Gastrocnemius medialis (tissue), 4 donors: ENCODE results near the gene TGFB1I1. TPM values are rescaled to one million over a fixed set of nuclear protein-coding genes. Genes with fewer than 3 reads are reported as not detected.
"Not testable (repeated sequence)": the region's sequence is repeated elsewhere in the genome, so short reads cannot be mapped to it uniquely, and the experiment has no call there.

ENCODE experiments used
- ATAC-seq, 2 donors: fragments of 150-250 bp; one replicate each; pipeline ENCODE4 v1.9.1; 2016
- DNase-seq, 2 donors: peaks; one replicate each; pipeline ENCODE4 v3.0.0-alpha.2; 2019
- H3K27ac ChIP-seq, 4 donors: fragments of 200-600 bp; sonication (generic); 1 replicate in 1 of 4; 2 replicates in 3 of 4; pipeline ENCODE4 v1.5.1; 2016 to 2018; ENCODE audit warnings: mild to moderate bottlenecking in 2 of 4, moderate library complexity in 1 of 4
- H3K27me3 ChIP-seq, 3 donors: fragments of 200-600 bp; sonication (generic) in 2 of 3; 1 replicate in 1 of 3; 2 replicates in 2 of 3; pipeline versions ENCODE4 v1.5.1 to v1.6.0; 2016 to 2019; ENCODE audit warnings: mild to moderate bottlenecking in 1 of 3, moderate library complexity in 1 of 3
- H3K36me3 ChIP-seq, 2 donors: fragments of 200-600 bp; sonication (generic) in 1 of 2; one replicate each; pipeline ENCODE4 v1.5.1; 2017 to 2018
- H3K4me1 ChIP-seq, 2 donors: fragments of 200-600 bp; sonication (generic) in 1 of 2; one replicate each; pipeline ENCODE4 v1.5.1; 2016 to 2017; ENCODE audit warnings: mild to moderate bottlenecking in 2 of 2
- H3K4me3 ChIP-seq, 4 donors: fragments of 200-600 bp; sonication (generic) in 3 of 4; 1 replicate in 1 of 4; 2 replicates in 3 of 4; pipeline ENCODE4 v1.5.1; 2016 to 2019; ENCODE audit warnings: mild to moderate bottlenecking in 2 of 4
- H3K9me3 ChIP-seq, 3 donors: fragments of 200-600 bp; sonication (generic) in 2 of 3; 1 replicate in 1 of 3; 2 replicates in 2 of 3; pipeline ENCODE4 v1.5.1; 2016 to 2019
- CTCF ChIP-seq, 5 experiments: fragments of 450-650 bp in 3 of 5; fragments of 200-600 bp in 2 of 5; sonication (generic) in 2 of 5; IDR thresholded peaks in 4 of 5; conservative IDR thresholded peaks in 1 of 5; 1 replicate in 4 of 5; 2 replicates in 1 of 5; pipeline ENCODE4 v1.5.1; 2016 to 2019; ENCODE audit warnings: antibody characterized with exemption in 5 of 5, mild to moderate bottlenecking in 3 of 5, moderate library complexity in 3 of 5
- POLR2A ChIP-seq, 2 donors: fragments of 450-650 bp; IDR thresholded peaks; one replicate each; pipeline ENCODE4 v1.6.1; 2017; ENCODE audit warnings: antibody characterized with exemption in 2 of 2, mild to moderate bottlenecking in 2 of 2, moderate library complexity in 2 of 2
- in situ Hi-C, 4 donors: fragments of 200-750 bp; cut with MboI; loops; one replicate each; pipeline versions ENCODE4 v1.15.0 to v1.8.0; 2017; ENCODE audit warnings: low sequenced_read_pairs in 4 of 4
- intact Hi-C: fragments of 100-400 bp; cut with DNase I; formaldehyde crosslinking; loops from one replicate; pipeline ENCODE4 v1.15.1; 2023; ENCODE audit warnings: low total_unique reads
- total RNA-seq, 4 donors: library from RNA; depleted of rRNA; stranded (reverse); fragments of >200 nt; gene quantifications; one replicate each; pipeline versions ENCODE4 v1.1.0 to v1.2.3, GENCODE V29; 2016

The TGFB1I1 gene
- total RNA-seq, 4 donors from 2014 or later: 4.6 to 14.4 (median 7.4) TPM

DNA sequence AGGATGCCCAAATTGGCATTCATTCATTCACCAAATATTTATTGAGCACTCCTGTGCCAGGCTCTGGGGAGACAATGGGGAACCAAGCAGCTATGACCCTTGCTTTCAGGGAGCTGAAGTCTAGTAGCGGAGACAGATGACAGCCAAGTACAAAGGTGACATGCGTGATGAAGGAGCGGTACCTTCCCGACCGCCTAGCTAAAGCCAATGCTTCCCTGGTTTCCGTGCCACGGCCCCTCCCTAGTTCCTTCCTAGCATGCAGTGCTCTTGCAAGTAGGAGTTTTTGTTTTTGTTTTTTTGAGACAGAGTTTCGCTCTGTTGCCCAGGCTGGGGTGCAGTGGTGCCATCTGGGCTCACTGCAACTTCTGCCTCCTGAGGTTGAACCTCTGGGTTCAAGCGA lies 7.8 kb downstream of the TGFB1I1 start:
- Histone ChIP-seq H3K9me3 (no peaks in the 10 kb centered on the region), H3K27me3 (peaks cover 6 to 21% (median 6%) of the 10 kb centered on the region in 3 donors), H3K27ac (no peak overlapping the region), H3K36me3 (no peaks in the 10 kb centered on the region), H3K4me1 (no peaks in the 10 kb centered on the region), H3K4me3 (no peak overlapping the region)
- ATAC-seq (no peak), DNase-seq (no peak)
- intact Hi-C loops (no loop called here), in situ Hi-C loops (no loop called here)
- TF ChIP-seq POLR2A (IDR thresholded peaks at IDR 0.05) (no peak), CTCF (IDR thresholded peaks at IDR 0.05 in 4 of 5, conservative IDR thresholded peaks at IDR 0.05 in 1 of 5) (no peak)

DNA sequence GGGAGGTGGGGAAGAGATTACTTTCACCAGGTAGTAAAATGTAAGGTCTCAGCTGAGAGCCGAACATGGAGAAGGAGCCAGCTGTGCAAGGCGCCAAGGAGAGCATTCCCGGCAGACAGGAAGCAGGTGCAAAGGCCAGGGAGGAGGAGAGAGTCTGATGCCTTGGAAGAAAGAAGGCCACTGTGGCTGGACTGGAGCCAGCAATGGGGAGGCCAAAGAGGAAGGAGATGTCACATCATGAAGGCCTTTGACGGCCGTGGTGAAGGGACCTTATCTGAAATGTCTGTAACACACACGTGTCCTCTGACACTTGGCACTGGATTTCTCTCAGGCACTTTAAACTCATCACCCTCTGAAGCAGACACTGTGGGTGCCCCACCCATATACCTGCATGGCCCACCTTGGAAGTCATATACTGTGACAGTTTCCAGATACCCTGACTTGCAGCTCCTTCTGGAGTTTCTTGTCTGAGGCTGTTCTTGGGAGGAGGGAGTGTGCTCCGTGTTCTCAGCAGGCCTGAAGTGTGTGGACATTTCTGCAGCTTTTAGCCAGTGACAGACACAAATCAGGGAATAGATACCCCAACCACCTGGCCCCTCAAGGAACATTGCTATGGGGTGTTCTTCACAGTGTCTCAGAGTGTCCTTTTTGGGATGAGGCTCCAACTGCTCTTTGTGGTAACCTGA lies 9.0 kb downstream of the TGFB1I1 start:
- in situ Hi-C loops: no loop called here

GRCh38 chr16:31483081-31483480 lies 11.1 kb downstream of the TGFB1I1 start, which contains the start of gene SLC5A2:
Gene SLC5A2 (plus strand): TSS chr16:31483123. CDS start chr16:31483137, 14 bp downstream.
- Histone ChIP-seq H3K36me3 (no peaks in the 10 kb centered on the region), H3K27ac (no peak within 1 kb of the TSS), H3K9me3 (no peaks in the 10 kb centered on the region), H3K27me3 (peaks cover 36 to 39% (median 36%) of the 10 kb centered on the region in 3 donors), H3K4me3 (no peak within 1 kb of the TSS), H3K4me1 (peaks cover 6 to 12% of the 10 kb centered on the region in 2 donors)
- TF ChIP-seq CTCF (IDR thresholded peaks at IDR 0.05 in 4 of 5, conservative IDR thresholded peaks at IDR 0.05 in 1 of 5): no peak
- TF ChIP-seq POLR2A (IDR thresholded peaks at IDR 0.05): no peak
- intact Hi-C loops: no loop called here
- DNase-seq (no peak), ATAC-seq (no peak)
- in situ Hi-C loops: no loop called here

More for the DNA sequence above, 9.0 kb downstream of the TGFB1I1 start:
- intact Hi-C loops: no loop called here
- H3K36me3 ChIP-seq: no peaks in the 10 kb centered on the region
- no peaks in the 10 kb centered on the region for H3K9me3 ChIP-seq
- ATAC-seq (no peak), DNase-seq (no peak)
- no peak overlapping the region for H3K27ac ChIP-seq
- H3K4me3 ChIP-seq: no peak overlapping the region
- peaks cover 18 to 31% (median 19%) of the 10 kb centered on the region in 3 donors for H3K27me3 ChIP-seq
- H3K4me1 ChIP-seq: no peaks in the 10 kb centered on the region
- no peak for TF ChIP-seq CTCF (IDR thresholded peaks at IDR 0.05 in 4 of 5, conservative IDR thresholded peaks at IDR 0.05 in 1 of 5)
- TF ChIP-seq POLR2A (IDR thresholded peaks at IDR 0.05): no peak

DNA sequence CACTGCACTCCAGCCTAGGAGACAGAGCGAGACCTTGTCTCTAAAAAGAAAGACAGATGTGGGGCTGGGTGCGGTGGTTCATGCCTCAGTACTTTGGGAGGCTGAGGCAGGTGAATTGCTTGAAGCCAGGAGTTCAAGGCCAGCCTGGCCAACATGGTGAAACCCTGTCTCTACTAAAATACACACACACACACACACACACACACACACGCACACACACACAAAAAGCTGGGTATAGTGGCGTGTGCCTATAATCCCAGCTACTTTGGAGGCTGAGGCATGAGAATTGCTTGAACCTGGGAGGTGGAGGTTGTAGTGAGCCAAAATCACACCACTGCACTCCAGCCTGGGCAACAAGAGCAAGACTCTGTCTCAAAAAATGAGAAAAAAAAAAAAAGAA lies 12.1 kb downstream of the TGFB1I1 start:
- H3K9me3 ChIP-seq, in situ Hi-C loops, intact Hi-C loops, ATAC-seq, H3K36me3 ChIP-seq, H3K4me3 ChIP-seq, H3K27ac ChIP-seq, DNase-seq: not testable (repeated sequence)
- Histone ChIP-seq H3K27me3 (peaks cover 38 to 40% (median 39%) of the 10 kb centered on the region in 3 donors), H3K4me1 (peaks cover 8 to 19% of the 10 kb centered on the region in 2 donors)

DNA sequence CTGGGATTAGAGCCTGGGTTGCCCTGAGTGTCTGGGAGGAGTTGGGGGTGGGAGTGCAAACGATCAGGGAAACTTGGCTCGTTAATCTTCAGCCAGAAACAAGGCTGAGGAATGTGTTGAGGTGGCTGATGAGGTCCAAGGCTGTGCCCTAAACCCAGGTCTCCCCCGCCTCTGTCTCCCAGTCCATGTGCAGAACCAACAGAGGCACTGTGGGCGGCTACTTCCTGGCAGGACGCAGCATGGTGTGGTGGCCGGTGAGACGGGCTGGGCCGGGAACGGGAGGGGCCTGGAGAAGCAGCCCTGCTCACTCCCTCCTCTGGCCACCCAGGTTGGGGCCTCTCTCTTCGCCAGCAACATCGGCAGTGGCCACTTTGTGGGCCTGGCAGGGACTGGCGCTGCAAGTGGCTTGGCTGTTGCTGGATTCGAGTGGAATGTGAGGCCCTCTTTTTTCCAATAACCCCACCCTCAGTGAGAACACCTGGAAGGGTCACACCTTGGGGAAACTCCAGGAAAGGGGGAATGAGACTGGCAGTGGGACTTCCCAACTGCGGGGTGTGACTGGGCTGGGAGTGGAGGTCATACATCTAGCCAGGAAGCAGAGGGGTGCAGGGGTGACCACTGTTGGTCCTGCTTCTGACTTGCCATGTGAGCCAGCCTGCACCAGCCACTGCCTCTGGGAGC lies 12.7 kb downstream of the TGFB1I1 start:
- intact Hi-C loops (no loop called here), in situ Hi-C loops (no loop called here)
- Histone ChIP-seq H3K27me3 (peaks cover 38 to 40% (median 39%) of the 10 kb centered on the region in 3 donors), H3K4me1 (peaks cover 8 to 19% of the 10 kb centered on the region in 2 donors), H3K4me3 (no peak overlapping the region), H3K27ac (no peak overlapping the region), H3K36me3 (no peaks in the 10 kb centered on the region), H3K9me3 (no peaks in the 10 kb centered on the region)
- no peak for DNase-seq
- ATAC-seq: no peak
- TF ChIP-seq POLR2A (IDR thresholded peaks at IDR 0.05) (no peak), CTCF (IDR thresholded peaks at IDR 0.05 in 4 of 5, conservative IDR thresholded peaks at IDR 0.05 in 1 of 5) (no peak)
